GM06990 (cell line): ENCODE data around the gene PLXNB3.

Experiments
- DNase-seq: peaks from one replicate; pipeline ENCODE4 v3.0.0-alpha.2; 2011; ENCODE audit not compliant: insufficient read length; ENCODE audit errors: extremely low read depth
- H3K27me3 ChIP-seq: replicated peaks from 2 replicates; pipeline ENCODE4 v1.6.0; 2011; ENCODE audit warnings: low read length; ENCODE audit not compliant: control insufficient read depth, insufficient read depth
- H3K36me3 ChIP-seq: 2 replicates; pipeline ENCODE4 v1.5.1; 2011; ENCODE audit warnings: low read length; ENCODE audit not compliant: control insufficient read depth, insufficient read depth
- H3K4me3 ChIP-seq: replicated peaks from 2 replicates; pipeline ENCODE4 v1.5.1; 2011; ENCODE audit warnings: low read depth, mild to moderate bottlenecking, control low read depth, low read length
- TF ChIP-seq, protein P1 (sequence below): IDR thresholded peaks from 2 replicates; pipeline ENCODE4 v1.5.1; 2011; ENCODE audit warnings: low read length, control low read depth, mild to moderate bottlenecking, inconsistent platforms; ENCODE audit not compliant: insufficient read depth, poor library complexity, severe bottlenecking

Gene PLXNB3

DNA sequence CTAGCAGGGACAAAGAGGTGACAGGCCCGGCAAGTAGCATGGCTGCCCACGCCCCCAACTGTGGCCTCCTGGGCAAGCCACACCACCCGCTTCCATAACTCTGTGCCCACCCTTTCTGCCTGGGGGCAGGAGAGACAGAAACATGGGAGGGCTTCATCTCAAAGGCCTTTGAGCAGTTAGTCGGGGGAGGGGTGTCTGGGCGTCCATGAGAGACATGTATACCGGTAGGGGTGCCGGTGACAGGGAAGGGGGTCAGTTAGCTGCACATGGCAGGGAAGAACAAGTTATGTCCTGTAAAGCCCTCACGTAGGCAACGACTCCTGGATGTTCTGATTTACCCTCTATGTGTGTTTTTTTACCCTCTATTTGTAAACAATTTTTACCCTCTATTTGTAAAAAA lies 57.0 kb downstream of the PLXNB3 start:
- no peaks in the 10 kb centered on the region for H3K36me3 ChIP-seq
- TF ChIP-seq, protein P1, sequence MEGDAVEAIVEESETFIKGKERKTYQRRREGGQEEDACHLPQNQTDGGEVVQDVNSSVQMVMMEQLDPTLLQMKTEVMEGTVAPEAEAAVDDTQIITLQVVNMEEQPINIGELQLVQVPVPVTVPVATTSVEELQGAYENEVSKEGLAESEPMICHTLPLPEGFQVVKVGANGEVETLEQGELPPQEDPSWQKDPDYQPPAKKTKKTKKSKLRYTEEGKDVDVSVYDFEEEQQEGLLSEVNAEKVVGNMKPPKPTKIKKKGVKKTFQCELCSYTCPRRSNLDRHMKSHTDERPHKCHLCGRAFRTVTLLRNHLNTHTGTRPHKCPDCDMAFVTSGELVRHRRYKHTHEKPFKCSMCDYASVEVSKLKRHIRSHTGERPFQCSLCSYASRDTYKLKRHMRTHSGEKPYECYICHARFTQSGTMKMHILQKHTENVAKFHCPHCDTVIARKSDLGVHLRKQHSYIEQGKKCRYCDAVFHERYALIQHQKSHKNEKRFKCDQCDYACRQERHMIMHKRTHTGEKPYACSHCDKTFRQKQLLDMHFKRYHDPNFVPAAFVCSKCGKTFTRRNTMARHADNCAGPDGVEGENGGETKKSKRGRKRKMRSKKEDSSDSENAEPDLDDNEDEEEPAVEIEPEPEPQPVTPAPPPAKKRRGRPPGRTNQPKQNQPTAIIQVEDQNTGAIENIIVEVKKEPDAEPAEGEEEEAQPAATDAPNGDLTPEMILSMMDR: no peak
- no peaks in the 10 kb centered on the region; the same call in 1 of the 2 replicates for H3K27me3 ChIP-seq
- H3K4me3 ChIP-seq: no peak overlapping the region
- no peak for DNase-seq

DNA sequence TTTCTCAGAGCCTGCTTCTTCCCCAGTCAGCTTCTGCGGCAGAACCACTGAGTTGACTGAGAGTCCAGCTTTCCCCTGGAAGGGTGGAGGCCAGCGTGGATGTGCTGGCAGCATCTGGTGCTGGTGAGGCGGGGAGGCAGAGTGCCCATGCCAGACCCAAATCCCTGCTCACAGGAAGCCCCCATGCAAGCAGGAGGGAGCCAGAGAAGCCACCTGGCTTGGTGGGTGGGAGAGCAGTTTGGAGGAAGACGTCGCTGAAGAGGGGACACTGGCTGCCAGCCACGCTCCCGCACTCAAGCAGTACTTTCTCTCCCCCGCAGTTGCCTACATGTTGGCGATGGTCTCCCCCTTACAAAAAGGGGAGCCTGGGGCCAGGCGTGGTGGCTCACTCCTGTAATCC lies 60.3 kb downstream of the PLXNB3 start:
- no peaks in the 10 kb centered on the region for H3K36me3 ChIP-seq
- H3K4me3 ChIP-seq: no peak overlapping the region
- DNase-seq: no peak
- H3K27me3 ChIP-seq: no peaks in the 10 kb centered on the region; the same call in 1 of the 2 replicates
- TF ChIP-seq, protein P1: no peak

DNA sequence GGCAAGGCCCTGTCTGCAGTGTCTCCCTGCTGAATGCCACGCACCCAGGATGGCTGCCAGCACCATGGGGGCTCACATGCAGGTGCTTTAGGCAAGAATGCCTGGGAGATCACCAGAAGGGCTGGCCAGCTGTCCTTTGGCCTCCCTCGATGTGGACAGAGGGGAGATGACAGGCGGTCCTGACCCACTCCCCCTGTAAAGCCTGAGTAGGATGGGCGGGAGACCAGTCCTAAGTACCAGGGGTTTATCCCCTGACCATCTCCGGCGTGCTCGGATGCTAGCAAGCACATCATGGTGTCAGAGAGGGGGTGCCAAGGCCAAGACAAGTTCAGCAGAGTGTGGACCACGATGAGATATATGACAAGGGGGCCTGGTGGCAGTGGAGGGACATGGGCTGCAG lies 61.0 kb downstream of the PLXNB3 start:
- Histone ChIP-seq H3K36me3 (no peaks in the 10 kb centered on the region), H3K27me3 (no peaks in the 10 kb centered on the region; the same call in 1 of the 2 replicates), H3K4me3 (no peak overlapping the region)
- TF ChIP-seq, protein P1: no peak
- no peak for DNase-seq
